GM12864 (cell line): Measurements from ENCODE around the gene ARL5C.

Experiments used
- DNase-seq: peaks from one replicate; pipeline ENCODE4 v3.0.0-alpha.2; 2011; ENCODE audit warnings: low read depth
- H3K4me3 ChIP-seq: 2 replicates; pipeline ENCODE4 v1.5.1; 2011; ENCODE audit warnings: mild to moderate bottlenecking, low read depth, low read length, control low read depth
- CTCF ChIP-seq: IDR thresholded peaks from 2 replicates; pipeline ENCODE4 v1.5.1; 2011; ENCODE audit warnings: low read depth, mild to moderate bottlenecking, moderate library complexity, low read length, control low read depth, inconsistent platforms; ENCODE audit errors: missing control alignments

The ARL5C gene

GRCh38 chr17:39110435-39111136 lies 55.4 kb downstream of the ARL5C start:
- no peak for TF ChIP-seq CTCF
- DNase-seq = no peak

GRCh38 chr17:39108461-39109375 lies 57.2 kb downstream of the ARL5C start:
- no peak overlapping the region for H3K4me3 ChIP-seq
- no peak for TF ChIP-seq CTCF
- no peak for DNase-seq

More at GRCh38 chr17:39110435-39111136, 55.4 kb downstream of the ARL5C start:
- no peak overlapping the region for H3K4me3 ChIP-seq

- no peak for DNase-seq
- no peak overlapping the region for H3K4me3 ChIP-seq
- TF ChIP-seq CTCF = no peak
These were observed 58.0 kb downstream of the ARL5C start for GRCh38 chr17:39107973-39108372.

GRCh38 chr17:39107155-39107554 lies 58.8 kb downstream of the ARL5C start:
- no peak for TF ChIP-seq CTCF
- no peak for DNase-seq
- no peak overlapping the region for H3K4me3 ChIP-seq
